ENCODE data around the gene CISH.

The CISH gene

GRCh38 chr3:50567011-50567385, 44.6 kb downstream of the CISH start:
- in situ Hi-C loops (cut with MboI; ENCODE audit: low pct_unique_long_range_greater_than_20kb, low sequenced_read_pairs, unreplicated experiment), result no loop called here
- DNase-seq (ENCODE audit: low spot score), result no peak

DNA sequence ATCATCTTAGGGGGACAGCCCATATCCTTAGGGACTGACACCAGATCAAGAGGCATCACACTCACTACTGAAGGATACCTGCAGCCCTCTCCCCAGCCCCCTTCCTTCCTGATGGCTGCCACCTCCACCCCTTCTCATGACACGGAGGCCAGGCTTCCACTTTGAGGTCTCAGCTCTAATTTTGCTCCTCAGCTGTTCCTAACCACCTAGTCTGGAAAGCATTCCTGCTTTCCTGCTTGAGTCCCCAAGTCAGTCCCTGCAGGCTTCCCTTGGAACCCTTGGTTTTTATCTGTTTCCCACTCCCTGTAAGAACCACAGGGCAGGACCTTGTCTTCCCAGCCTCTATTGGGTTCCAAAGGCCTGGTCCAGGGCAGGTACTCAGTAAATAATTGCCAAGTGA, 47.3 kb downstream of the CISH start:
- no peak for DNase-seq (ENCODE audit: low spot score)
- no peak for TF ChIP-seq CTCF (IDR thresholded peaks at IDR 0.05; ENCODE audit: extremely low read depth, insufficient read depth, missing control alignments)
- in situ Hi-C loops (cut with MboI; ENCODE audit: low pct_unique_long_range_greater_than_20kb, low sequenced_read_pairs, unreplicated experiment), result no loop called here

More at GRCh38 chr3:50567011-50567385, 44.6 kb downstream of the CISH start:
- TF ChIP-seq CTCF (IDR thresholded peaks at IDR 0.05; ENCODE audit: extremely low read depth, insufficient read depth, missing control alignments), result no peak

DNA sequence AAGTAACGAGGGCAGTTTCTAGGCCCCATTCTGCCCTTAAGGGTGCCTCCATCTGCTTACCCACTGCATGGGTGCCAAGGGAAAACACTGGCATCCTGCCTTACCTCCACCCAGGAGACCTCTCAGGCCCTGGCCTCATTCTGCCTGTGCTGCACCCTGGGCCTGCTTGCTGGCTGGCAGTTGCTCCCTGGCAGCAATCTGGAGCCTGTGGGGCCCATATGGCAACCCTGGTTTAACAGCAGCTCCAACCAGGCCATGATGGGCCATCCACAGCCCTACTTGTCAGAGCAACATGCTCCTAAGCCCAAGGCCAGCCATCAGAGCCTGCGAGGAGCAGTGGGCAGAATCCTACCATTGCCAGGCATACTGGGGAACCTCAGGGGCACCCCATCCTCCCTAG, 47.7 kb downstream of the CISH start:
- no peak for DNase-seq (ENCODE audit: low spot score)
- no peak for TF ChIP-seq CTCF (IDR thresholded peaks at IDR 0.05; ENCODE audit: extremely low read depth, insufficient read depth, missing control alignments)
- in situ Hi-C loops (cut with MboI; ENCODE audit: low pct_unique_long_range_greater_than_20kb, low sequenced_read_pairs, unreplicated experiment), result no loop called here

DNA sequence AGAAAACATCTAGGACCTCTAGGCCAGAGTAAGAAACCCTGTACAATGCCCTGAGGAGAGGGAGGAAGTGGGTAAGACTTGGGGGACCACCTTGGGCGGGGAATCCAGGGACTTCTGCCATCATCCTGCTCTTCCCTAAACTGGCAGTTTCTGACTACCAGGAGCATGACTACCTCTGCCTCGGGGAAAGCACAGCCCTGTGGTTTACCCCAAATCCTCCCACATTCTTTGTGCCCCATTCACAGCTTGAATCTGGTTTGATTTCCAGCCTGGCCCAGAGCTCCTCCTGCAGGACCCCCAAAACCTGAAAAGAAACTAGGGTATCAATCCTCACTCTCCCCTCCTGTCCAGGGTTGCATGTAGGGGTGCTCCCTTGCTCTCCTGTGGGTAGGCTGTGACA, 48.7 kb downstream of the CISH start:
- in situ Hi-C loops (cut with MboI; ENCODE audit: low pct_unique_long_range_greater_than_20kb, low sequenced_read_pairs, unreplicated experiment), result no loop called here
- no peak for DNase-seq (ENCODE audit: low spot score)
- TF ChIP-seq CTCF (IDR thresholded peaks at IDR 0.05; ENCODE audit: extremely low read depth, insufficient read depth, missing control alignments), result no peak

DNA sequence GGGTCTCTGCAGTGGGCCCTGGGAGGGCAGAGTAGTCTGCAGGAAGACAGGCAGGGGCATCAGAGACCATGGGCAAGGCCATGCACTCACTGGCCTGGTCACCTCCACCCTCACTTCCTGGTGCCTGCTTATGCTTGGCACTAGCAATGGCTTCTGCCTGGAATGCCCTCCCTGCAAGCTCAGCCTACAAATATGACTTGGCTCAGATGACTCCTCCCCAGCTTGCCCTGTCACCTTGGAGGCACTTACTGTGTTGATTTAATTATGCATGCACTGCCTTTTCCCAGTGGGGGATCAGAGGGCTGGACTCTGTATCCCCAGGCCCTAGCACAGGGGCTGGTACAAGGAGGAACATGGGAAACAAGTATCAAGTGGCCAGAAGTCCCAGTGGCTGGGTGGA, 51.9 kb downstream of the CISH start:
- in situ Hi-C loops (cut with MboI; ENCODE audit: low pct_unique_long_range_greater_than_20kb, low sequenced_read_pairs, unreplicated experiment), result loop anchor here (10.0 kb wide), 1 partner anchor 215 kb away; the partner anchor contains the start of genes RASSF1 and ZMYND10
- no peak for TF ChIP-seq CTCF (IDR thresholded peaks at IDR 0.05; ENCODE audit: extremely low read depth, insufficient read depth, missing control alignments)
- no peak for DNase-seq (ENCODE audit: low spot score)

DNA sequence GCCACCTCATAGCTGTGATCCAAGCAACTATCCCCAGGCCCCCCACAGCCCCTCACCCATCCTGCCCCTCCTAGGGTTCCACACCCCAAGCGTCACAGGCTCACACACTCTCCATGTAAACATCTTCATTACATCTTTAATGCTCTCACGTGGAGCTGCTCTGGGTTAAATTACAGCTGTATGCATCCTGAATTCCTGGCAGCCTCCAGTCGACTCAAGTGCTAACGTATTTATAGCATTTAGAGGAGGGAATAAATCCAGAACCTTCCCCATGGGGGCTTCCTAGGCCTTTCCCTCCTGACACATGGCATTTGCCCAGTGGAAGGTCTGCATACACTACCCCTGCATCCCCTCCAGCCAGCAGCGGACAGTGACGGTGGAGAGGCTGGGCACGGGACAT, 53.7 kb downstream of the CISH start:
- no peak for DNase-seq (ENCODE audit: low spot score)
- in situ Hi-C loops (cut with MboI; ENCODE audit: low pct_unique_long_range_greater_than_20kb, low sequenced_read_pairs, unreplicated experiment), result loop anchor here (10.0 kb wide), 1 partner anchor 213 kb away; the partner anchor contains the start of genes RASSF1 and ZMYND10
- TF ChIP-seq CTCF (IDR thresholded peaks at IDR 0.05; ENCODE audit: extremely low read depth, insufficient read depth, missing control alignments), result no peak

DNA sequence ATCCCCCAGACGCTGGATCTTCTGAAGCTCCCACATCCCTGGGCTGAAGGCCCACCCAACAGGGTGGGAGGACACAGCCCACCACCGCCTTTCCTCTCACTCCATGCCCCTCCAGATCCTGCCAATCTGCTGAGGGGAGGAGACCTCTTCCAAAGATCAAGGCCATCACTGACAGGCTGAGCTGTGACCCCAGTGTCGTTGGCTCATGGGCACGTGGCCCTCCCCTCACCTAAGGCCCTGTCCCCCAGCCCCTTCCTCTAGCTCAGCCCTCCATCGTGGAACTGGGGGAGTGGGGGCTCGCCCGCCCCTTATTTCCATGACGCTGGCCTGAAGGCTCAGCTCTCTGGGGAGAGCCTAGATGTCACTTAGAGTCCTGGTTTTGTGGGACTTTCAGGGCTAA, 54.5 kb downstream of the CISH start:
- no peak for DNase-seq (ENCODE audit: low spot score)
- no peak for TF ChIP-seq CTCF (IDR thresholded peaks at IDR 0.05; ENCODE audit: extremely low read depth, insufficient read depth, missing control alignments)
- in situ Hi-C loops (cut with MboI; ENCODE audit: low pct_unique_long_range_greater_than_20kb, low sequenced_read_pairs, unreplicated experiment), result loop anchor here (10.0 kb wide), 1 partner anchor 212 kb away; the partner anchor contains the start of genes RASSF1 and ZMYND10

Measured in GM13977 (cell line).